ENCODE results near the gene ARVCF. TPM values are rescaled to one million over a fixed set of nuclear protein-coding genes. Genes with fewer than 3 reads are reported as not detected.

ARVCF gene
- total RNA-seq, 1 experiment from 2014 or later, result 4.2 TPM

DNA sequence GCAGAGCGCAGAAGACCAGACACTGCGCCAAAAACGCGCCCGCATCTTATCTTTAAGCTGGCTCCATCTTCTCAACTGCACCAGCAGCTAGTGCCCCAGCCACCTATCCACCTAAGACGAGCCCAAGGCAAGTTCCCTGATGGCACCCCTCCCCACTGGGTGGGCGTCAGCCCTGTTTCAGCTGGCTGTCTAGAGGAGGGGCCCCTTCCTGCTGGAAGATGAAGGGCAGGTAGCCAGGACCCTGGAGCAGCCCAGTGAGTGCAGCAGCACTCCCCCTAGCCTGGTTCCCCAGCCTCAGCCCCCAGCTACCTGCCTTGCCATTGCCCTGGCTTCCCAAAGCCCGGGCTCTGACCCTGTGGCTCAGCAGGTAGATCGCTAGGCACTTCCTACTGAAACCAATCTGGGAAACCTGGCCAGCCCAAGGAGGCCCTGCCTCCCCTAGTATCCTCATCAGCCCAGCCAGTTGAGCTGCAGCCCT, 28.3 kb downstream of the ARVCF start:
- no peaks in the 10 kb centered on the region for H3K9me3 ChIP-seq (replicated peaks)
- DNase-seq, result no peak
- no peak overlapping the region for H3K27ac ChIP-seq
- H3K4me3 ChIP-seq, result no peak overlapping the region
- H3K27me3 ChIP-seq, result no peaks in the 10 kb centered on the region
- peaks cover 41% of the 10 kb centered on the region for H3K4me1 ChIP-seq
- H3K36me3 ChIP-seq, result no peaks in the 10 kb centered on the region

- no peak overlapping the region for H3K27ac ChIP-seq
- no peaks in the 10 kb centered on the region for H3K27me3 ChIP-seq
- no peak overlapping the region for H3K4me3 ChIP-seq
- no peaks in the 10 kb centered on the region for H3K36me3 ChIP-seq
- peaks cover 44% of the 10 kb centered on the region for H3K4me1 ChIP-seq
- DNase-seq, result no peak
- no peaks in the 10 kb centered on the region for H3K9me3 ChIP-seq (replicated peaks)
Measured at GRCh38 chr22:19987394-19988306, 29.0 kb downstream of the ARVCF start.

DNA sequence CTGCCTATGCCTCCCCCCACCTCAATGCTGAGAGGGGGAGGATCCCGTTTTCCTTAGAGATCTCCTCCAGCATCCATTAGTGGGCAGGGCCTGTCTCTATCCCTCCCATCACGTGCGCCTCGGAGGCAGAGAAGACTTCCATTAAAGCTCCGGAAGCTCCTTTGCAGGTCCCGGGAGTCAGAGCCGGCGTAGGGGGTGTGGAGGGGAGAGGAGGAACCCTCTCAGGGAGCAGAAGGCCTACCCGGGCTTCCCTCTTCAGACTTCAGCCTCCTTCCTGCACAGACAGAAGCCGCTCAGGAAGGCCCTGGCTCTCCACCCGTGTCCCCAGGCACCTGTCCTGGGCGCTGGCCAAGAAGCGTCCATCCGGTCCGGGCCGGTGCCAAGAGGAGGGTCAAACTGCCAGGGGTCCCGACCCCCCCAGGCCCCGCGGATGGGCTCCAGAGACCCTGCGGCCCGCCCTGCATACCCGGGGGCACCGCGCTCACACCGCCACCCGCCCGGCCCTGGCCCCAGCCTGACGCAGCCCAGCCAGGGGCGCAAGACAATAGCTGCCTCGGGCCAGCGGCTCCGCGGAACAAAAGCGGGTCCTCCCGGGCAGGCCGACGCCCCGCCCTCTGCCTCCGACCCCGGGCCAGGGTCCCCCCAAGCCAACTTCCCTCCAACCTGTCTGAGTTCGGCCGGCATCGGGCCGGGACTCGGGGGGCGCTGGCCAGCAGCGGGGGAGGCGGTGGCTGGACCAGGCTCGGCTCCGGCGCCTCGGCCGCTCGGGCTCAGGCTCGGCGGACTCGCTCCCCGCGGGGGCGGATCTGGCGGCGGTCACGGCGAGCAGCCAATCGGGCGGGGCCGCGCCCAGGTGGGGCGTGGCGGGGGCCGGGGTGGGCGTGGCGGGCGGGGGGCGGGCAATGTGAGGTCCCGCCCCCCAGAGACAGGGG, 29.9 kb downstream of the ARVCF start:
- H3K4me1 ChIP-seq, result peaks cover 37% of the 10 kb centered on the region
- H3K4me3 ChIP-seq, result peak overlapping the region; percentile 66
- H3K9me3 ChIP-seq (replicated peaks), result no peaks in the 10 kb centered on the region
- peak; percentile 78 for DNase-seq
- H3K27me3 ChIP-seq, result no peaks in the 10 kb centered on the region
- no peak overlapping the region; the same call in 1 of the 2 replicates for H3K27ac ChIP-seq
- no peaks in the 10 kb centered on the region for H3K36me3 ChIP-seq

DNA sequence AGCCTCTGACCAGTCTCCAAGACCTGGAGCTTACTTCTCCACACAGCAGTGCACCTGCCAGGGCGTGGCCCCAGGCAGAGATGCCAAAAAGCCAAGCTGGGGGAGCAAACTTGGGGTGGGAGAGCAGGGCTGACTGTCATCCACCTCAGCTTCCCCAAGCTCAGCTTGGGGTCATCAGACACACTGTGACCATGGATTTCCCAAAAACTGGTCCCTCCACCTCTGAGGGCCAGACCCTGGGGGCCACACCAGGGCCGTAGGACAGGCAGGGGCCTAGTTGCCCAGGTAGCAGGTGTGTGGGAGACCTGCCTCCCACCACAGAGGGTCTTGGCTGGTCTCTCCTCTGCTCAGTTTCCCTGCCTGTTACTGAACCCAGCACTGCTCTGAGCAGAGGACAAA, 30.6 kb downstream of the ARVCF start:
- DNase-seq, result no peak
- no peaks in the 10 kb centered on the region for H3K27me3 ChIP-seq
- H3K4me3 ChIP-seq, result peak overlapping the region; percentile 66
- H3K4me1 ChIP-seq, result peaks cover 31% of the 10 kb centered on the region
- H3K27ac ChIP-seq, result no peak overlapping the region
- H3K36me3 ChIP-seq, result no peaks in the 10 kb centered on the region
- H3K9me3 ChIP-seq (replicated peaks), result no peaks in the 10 kb centered on the region

DNA sequence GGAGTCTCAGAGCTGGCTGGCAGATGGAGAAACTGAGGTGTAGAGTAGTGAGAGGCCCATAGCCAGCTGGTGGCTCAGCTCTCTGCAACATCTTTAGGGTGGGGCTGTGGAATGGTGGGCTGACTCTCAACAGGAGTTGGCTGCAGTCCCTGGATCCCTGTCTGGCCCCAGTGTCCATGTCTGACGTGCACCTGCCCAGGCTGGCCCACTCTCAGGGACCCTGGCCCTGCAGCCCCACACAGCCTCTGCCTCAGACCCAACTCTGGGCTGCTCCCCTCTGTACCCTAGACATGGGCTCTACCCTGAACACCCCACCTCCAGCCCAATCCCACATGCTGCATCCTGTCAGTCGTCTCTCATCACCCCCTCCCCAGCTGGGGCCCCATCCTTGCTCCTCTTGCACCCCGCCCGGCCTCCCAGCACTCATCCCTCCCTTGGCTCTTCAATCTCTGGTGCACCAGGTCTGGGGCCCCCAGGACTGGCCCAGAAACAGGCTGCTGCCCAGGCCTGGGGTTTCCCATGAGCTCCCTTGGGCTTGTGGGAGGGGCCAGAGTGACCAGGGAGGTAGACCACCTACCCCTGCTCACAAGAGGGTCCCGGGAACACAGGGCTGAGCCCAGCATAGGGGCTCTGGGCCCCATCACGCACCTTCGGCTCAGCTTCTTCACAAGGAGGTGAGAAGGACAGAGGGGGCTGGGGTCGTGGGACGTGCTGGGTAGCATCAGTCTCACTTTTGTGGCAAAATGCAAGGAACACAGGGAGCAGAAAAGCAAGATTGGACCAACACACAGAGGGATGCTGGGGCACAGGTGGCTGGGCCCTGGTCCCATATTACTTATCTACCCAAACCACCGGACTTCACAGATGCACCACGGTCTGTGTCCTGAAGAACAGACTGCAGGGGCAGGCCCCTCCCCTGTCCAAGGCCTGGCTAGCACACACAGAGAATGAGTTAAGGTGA, 31.5 kb downstream of the ARVCF start:
- no peaks in the 10 kb centered on the region for H3K36me3 ChIP-seq
- H3K9me3 ChIP-seq (replicated peaks), result no peaks in the 10 kb centered on the region
- DNase-seq, result no peak
- no peaks in the 10 kb centered on the region for H3K27me3 ChIP-seq
- peaks cover 26% of the 10 kb centered on the region for H3K4me1 ChIP-seq
- H3K4me3 ChIP-seq, result no peak overlapping the region
- H3K27ac ChIP-seq, result no peak overlapping the region

- Histone ChIP-seq H3K4me1 (peaks cover 26% of the 10 kb centered on the region), H3K27ac (no peak overlapping the region)
- DNase-seq, result peak; percentile 77 to 78
Measured at GRCh38 chr22:19984201-19984753, 32.3 kb downstream of the ARVCF start.

DNA sequence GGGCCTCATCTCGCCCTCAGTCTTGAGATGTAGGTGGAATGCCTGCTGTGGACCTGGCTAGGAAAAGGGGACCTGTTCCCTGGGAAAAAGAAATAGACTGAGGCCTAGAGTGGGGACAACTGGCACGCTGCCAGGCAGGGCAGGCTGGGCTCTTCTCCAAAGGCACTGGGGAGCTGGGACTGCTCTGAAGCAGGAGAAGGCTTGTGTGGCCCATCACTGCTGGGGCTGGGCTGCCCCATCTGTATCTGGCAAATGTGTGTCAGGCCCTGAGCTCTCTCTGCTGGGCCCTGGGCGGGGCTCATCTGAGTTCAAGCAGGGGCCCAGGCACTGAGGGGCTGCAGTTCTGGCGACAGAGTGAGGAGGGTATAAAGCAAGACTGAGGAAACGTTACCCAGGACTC, 32.9 kb downstream of the ARVCF start:
- Histone ChIP-seq H3K27ac (no peak overlapping the region), H3K4me1 (peaks cover 26% of the 10 kb centered on the region), H3K27me3 (no peaks in the 10 kb centered on the region), H3K9me3 (replicated peaks) (no peaks in the 10 kb centered on the region), H3K4me3 (no peak overlapping the region), H3K36me3 (no peaks in the 10 kb centered on the region)
- peak in 1 of 2 experiments; percentile 49 for DNase-seq

More at GRCh38 chr22:19984201-19984753, 32.3 kb downstream of the ARVCF start:
- Histone ChIP-seq H3K36me3 (no peaks in the 10 kb centered on the region), H3K4me3 (no peak overlapping the region), H3K9me3 (replicated peaks) (no peaks in the 10 kb centered on the region), H3K27me3 (no peaks in the 10 kb centered on the region)

GRCh38 chr22:19982991-19983578, 33.5 kb downstream of the ARVCF start:
- DNase-seq, result no peak
- Histone ChIP-seq H3K4me3 (no peak overlapping the region), H3K4me1 (peaks cover 26% of the 10 kb centered on the region), H3K27me3 (no peaks in the 10 kb centered on the region), H3K27ac (no peak overlapping the region), H3K9me3 (replicated peaks) (no peaks in the 10 kb centered on the region), H3K36me3 (no peaks in the 10 kb centered on the region)

DNA sequence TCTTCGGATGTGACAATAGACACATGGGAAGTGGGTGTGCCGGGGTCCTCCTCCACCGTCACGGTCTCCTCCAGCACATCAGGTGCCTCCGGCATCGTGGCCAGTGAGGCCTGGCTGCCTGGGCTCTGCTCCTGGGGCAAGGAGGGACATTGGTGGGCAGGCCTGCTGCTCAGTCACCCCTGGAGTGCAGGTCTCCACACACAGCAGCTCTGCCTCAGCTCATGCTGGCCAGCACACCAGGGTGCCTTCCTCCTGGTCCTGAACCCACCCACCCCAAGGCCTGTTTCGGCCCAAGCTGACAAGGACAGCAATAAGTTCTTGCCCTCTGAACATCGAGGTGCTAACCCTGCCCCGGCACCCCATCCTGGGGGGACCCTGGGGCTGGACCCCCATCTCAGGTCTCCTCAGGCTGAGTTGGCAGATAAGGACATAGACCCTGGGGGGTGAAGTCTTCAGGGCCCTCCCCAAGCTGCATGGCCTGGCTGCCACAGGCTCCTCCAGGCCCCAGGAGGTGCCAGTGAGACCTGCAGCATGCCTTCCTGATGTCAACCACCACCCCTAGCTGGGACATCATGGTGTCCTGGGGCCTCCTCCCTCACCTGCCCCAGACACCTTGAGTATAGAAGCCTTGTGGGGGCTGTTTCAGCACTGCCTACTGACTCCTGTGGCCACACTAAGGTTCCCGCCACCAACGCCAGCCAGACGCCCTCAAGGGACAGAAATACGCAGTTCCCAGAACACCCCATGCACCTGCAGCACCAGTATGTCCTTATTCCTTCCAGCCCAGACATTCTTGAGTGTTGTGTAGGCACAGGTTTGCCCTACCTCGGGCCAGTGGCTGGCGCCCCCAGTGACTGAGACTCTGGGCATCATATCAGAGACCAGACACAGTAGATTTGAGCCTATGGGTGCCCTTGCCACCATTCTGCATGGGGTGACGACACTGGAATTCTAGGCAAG, 34.4 kb downstream of the ARVCF start:
- no peaks in the 10 kb centered on the region for H3K27me3 ChIP-seq
- H3K27ac ChIP-seq, result no peak overlapping the region
- H3K9me3 ChIP-seq (replicated peaks), result no peaks in the 10 kb centered on the region
- peaks cover 26% of the 10 kb centered on the region for H3K4me1 ChIP-seq
- DNase-seq, result no peak
- no peaks in the 10 kb centered on the region for H3K36me3 ChIP-seq
- no peak overlapping the region for H3K4me3 ChIP-seq

- H3K9me3 ChIP-seq (replicated peaks), result no peaks in the 10 kb centered on the region
- H3K36me3 ChIP-seq, result no peaks in the 10 kb centered on the region
- H3K4me3 ChIP-seq, result no peak overlapping the region
- DNase-seq, result no peak
- peaks cover 26% of the 10 kb centered on the region for H3K4me1 ChIP-seq
- no peak overlapping the region for H3K27ac ChIP-seq
- H3K27me3 ChIP-seq, result no peaks in the 10 kb centered on the region
Measured at GRCh38 chr22:19981171-19981960, 35.3 kb downstream of the ARVCF start.

DNA sequence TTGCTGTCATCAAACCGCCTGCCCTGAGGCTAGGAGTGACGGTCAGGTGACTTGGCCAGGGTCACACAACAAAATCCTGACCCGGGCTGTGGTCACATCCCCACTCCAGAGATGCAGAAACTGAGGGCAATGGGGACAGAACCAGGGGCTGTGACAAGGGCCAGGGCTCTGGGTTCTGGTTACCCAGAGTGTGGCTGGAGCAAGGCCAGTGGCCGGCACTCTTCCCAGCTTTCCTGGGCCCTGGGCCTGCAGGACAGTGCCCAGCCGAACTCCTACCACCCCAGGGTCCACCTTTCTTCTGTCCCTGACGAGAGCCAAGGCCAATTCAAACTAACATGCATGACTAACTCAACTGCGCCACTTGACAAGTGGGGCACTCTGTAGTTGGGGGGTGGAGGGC, 35.9 kb downstream of the ARVCF start:
- peaks cover 20% of the 10 kb centered on the region for H3K4me1 ChIP-seq
- no peak overlapping the region for H3K4me3 ChIP-seq
- H3K27ac ChIP-seq, result no peak overlapping the region
- no peaks in the 10 kb centered on the region for H3K9me3 ChIP-seq (replicated peaks)
- H3K27me3 ChIP-seq, result no peaks in the 10 kb centered on the region
- H3K36me3 ChIP-seq, result no peaks in the 10 kb centered on the region
- DNase-seq, result no peak

All from SJCRH30 (cell line).